Fibroblast of the aortic adventitia (primary cell): ENCODE measurements around the gene SCAMP4. TPM values are rescaled to one million over a fixed set of nuclear protein-coding genes. Genes with fewer than 3 reads are reported as not detected.
A peak's percentile ranks its signal among the peaks of the same experiment; 100 is the strongest.
"Not testable (repeated sequence)": the region's sequence is repeated elsewhere in the genome, so short reads cannot be mapped to it uniquely, and the experiment has no call there.

Source experiments
- DNase-seq: peaks from one replicate; pipeline ENCODE4 v3.0.0-alpha.2; 2010; ENCODE audit warnings: low read depth
- H3K4me3 ChIP-seq: 2 replicates; pipeline ENCODE4 v1.5.1; 2011; ENCODE audit warnings: low read depth, mild to moderate bottlenecking, control low read depth, low read length, moderate library complexity
- total RNA-seq: library from RNA; depleted of rRNA; stranded (reverse); fragments of >200 nt; gene quantifications from 2 replicates; pipeline ENCODE4 v1.2.3, GENCODE V29; 2012; ENCODE audit warnings: low replicate concordance
- TF ChIP-seq, protein P1 (sequence below): IDR thresholded peaks from 2 replicates; pipeline ENCODE4 v1.5.1; 2011; ENCODE audit warnings: mild to moderate bottlenecking, low read length, control low read depth, inconsistent platforms; ENCODE audit not compliant: insufficient read depth

The SCAMP4 gene
- total RNA-seq, 1 donor = 59.3 TPM

DNA sequence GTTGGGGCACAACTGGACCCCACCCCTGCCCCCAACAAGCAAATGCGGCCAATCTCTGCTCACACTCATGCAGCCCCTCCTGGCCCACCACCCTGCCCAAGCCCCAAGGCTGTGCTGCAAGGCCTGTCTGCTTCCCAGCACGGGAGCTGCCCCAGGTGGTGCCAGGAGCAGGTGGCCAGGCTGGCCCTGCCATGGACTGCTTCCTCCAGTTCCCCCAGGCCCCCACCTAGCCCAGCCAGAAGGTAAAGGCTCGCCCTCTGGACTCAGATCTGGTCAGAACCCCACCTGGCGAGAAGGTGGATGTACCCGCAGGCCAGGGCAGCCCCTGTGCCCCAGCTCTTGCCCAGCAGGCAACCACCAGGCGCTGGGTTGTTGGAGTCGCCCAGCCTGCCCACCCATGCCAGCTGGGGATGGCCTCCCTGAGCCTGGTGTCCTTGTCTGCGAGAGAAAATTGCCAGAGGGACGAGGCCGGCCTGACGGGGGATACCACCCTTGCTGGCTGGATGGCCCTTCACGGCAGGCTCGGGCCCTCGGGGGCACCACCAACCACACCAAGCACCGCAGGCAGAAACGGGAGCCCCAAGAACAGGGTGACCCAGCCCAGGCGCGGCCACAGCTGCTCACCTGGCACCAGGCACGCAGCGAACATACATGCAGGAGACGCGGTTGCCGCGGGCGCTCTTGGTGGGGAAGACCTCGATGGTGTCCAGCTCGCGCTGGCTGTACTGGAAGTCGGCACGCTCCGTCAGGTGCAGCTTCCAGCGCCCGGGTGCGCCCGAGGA, 24.4 kb upstream of the SCAMP4 start:
- TF ChIP-seq, protein P1, sequence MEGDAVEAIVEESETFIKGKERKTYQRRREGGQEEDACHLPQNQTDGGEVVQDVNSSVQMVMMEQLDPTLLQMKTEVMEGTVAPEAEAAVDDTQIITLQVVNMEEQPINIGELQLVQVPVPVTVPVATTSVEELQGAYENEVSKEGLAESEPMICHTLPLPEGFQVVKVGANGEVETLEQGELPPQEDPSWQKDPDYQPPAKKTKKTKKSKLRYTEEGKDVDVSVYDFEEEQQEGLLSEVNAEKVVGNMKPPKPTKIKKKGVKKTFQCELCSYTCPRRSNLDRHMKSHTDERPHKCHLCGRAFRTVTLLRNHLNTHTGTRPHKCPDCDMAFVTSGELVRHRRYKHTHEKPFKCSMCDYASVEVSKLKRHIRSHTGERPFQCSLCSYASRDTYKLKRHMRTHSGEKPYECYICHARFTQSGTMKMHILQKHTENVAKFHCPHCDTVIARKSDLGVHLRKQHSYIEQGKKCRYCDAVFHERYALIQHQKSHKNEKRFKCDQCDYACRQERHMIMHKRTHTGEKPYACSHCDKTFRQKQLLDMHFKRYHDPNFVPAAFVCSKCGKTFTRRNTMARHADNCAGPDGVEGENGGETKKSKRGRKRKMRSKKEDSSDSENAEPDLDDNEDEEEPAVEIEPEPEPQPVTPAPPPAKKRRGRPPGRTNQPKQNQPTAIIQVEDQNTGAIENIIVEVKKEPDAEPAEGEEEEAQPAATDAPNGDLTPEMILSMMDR = no peak
- DNase-seq = no peak
- H3K4me3 ChIP-seq = no peak overlapping the region

DNA sequence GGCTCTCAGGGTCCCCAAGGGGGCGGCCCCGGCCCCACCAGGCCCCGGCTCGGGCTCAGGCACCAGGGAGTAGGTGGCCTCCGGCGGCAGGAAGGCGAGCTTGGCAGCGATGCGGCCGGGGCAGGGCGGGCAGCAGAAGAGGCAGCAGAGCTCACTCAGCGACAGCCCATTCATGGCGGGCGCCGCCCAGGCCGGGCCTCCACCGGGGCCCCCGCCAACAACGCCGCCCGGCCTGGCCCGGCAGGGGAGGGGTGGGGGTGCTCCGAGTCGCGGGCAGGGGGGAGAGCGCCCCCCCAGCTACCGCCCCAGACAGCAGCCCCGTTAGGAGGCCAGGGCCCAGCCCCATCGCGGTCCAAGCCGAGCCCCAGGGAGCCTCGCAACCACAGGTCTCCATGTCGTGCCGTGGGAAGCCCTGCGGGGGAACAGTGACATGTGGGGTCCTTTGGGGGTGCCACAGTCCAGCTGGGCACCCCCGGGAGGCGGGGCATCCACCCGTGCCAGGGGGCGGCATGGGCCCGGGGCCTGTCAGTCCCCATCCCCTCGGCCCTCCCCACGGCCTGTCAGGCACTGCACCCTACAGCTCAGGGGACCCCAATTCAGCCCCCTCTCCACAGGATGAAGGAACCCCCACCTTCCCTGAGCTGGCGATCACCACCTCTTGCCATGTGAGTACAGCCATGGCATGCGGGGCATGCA, 23.7 kb upstream of the SCAMP4 start:
- not testable (repeated sequence) for DNase-seq, H3K4me3 ChIP-seq

DNA sequence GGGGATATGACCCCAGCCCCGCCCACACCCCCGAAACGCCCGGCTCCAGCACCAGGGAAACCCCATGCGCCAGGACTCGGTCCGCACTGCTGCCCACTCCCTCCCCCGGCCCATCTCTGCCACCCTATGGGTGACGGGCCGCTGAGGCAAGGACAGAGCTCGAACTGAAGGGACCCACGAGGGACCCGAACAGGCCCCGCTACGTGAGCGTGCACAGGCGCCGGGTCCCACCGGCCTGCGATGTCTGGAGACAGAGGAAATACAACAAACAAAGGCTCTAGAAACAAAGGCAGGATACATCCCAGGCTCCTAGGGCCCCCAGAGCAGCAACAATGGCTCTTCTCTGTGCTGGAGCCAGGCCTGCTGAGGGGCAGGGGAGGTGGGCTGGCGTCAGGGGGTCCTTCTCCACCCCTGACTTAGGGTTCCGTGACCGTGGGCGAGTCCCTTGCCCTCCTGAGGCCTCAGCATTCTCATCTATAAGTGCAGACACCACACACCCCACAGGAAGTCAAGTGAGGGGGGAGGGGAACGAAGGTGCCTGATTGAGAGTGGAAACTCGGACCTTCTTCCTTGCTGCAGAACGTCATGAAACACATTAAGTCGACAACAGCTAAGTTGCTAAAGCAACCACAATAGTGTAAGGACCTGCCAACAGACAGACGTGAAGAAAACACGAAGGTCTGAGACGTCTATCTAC, 23.0 kb upstream of the SCAMP4 start:
- TF ChIP-seq, protein P1 = no peak
- no peak overlapping the region for H3K4me3 ChIP-seq
- no peak for DNase-seq

DNA sequence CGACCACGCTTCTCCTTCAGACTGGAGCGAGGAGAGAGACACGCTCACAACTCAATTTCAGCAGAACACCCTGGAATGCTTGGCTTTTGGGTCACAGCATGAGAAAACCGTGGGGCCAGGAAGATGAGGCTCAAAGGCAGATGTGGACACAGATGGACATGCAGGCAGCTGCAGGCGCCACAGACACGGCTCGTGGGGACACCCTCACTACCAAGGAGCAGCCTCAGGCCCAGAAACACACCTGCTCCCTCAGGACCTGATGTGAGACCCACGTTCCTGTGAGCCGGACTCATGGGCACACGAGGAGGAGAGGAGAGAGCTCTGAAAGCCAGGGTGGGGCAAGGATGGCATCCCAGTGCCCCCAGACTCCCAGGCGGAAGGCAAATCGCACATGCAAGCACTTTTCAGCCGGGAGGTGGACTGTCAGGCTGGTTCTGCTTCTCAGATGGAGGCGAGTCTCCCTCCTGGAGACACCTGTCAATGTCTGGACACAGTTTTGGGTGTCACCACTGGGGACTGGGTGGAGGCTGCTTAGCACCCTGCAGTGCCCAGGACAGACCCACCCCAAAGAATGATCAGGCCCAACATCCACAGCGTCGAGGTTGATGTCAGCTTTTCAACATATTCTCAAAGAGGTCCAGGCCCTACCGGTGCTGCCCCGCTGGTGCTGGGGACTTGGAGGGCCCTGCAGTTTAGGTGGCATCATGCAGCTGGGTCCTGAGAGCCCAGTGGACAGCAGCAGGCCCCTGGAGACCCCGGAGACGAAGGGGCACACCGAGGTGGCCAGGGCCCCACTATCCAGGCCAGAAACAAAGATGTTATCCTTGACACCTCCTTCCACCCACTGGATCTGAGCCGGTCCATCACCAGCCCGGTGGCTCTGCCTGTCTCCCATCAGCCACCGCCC, 22.2 kb upstream of the SCAMP4 start:
- H3K4me3 ChIP-seq = peak overlapping the region; percentile 90
- DNase-seq = no peak
- TF ChIP-seq, protein P1 = no peak

- TF ChIP-seq, protein P1 = no peak
- peak overlapping the region; percentile 90 for H3K4me3 ChIP-seq
- no peak for DNase-seq
These were observed 21.4 kb upstream of the SCAMP4 start for GRCh38 chr19:1883784-1884183.

- DNase-seq = no peak
- peak overlapping the region; percentile 90 for H3K4me3 ChIP-seq
- TF ChIP-seq, protein P1 = no peak
These were observed 20.9 kb upstream of the SCAMP4 start for GRCh38 chr19:1884291-1884718.
